Activated CD8-positive, alpha-beta memory T cell treated with anti-CD3 and anti-CD28 coated beads for 24 hours (primary cell): ENCODE measurements around the gene CNTN4.
"Not testable (repeated sequence)": the region's sequence is repeated elsewhere in the genome, so short reads cannot be mapped to it uniquely, and the experiment has no call there.

ENCODE experiments used
- DNase-seq: peaks from one replicate; pipeline ENCODE4 v3.0.0-alpha.2; 2020

The CNTN4 gene

DNA sequence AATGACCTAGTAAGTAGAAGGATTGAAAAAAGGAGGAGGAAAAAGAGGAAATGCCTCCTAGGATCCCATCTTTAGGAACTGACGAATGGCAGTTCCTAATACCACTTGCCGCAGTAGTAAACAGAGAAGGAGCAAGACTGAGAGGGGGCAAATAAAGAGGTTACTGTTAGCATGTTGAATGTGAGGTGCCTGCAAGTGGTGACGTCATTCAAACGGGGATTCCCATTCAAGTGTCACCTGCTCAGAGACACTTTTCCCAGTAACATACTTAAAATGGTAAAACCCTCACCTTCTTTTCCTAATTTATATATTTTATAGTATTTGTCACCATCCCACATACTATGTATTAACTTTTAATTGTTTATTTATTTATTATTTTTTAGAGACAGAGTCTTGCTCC lies 832.6 kb downstream of the CNTN4 start:
- no peak for DNase-seq

DNA sequence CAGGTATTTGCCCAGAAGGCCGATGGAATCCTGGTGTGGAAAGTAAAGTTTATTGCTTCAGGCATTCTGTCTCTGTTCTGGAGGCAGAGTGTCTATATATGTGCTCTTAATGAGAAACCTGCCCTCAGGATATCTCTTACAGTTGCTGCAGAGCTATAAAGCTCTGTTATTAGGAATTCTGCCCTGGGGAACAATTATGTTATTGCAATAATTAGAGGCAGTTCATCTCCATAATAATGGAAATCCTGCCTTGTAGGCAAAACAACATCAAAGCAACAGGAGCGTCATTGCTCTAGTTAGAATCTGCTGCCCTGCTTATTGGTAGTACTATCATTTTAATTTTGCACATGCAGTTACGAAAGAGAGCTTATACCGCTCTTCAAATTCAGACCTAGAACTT lies 835.9 kb downstream of the CNTN4 start:
- no peak for DNase-seq

DNA sequence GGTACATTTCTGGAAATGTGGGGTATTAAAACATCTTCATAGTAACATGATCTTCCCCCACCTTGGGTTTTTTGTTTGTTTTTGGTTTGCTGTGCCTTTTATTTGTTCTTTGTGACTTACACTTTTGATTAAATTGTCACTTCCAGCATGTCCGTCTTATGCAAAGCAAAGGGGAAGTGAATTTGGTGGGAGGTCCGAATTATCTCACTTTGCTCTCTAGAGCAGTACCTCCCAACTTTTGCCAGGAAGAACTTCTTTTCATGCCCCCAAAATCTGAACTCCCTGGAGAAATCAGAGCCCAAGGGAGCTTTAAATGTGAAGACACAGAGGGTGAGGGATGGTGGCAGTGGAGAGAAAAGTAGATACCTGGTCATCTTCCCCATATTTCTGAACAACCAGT lies 838.4 kb downstream of the CNTN4 start:
- no peak for DNase-seq

DNA sequence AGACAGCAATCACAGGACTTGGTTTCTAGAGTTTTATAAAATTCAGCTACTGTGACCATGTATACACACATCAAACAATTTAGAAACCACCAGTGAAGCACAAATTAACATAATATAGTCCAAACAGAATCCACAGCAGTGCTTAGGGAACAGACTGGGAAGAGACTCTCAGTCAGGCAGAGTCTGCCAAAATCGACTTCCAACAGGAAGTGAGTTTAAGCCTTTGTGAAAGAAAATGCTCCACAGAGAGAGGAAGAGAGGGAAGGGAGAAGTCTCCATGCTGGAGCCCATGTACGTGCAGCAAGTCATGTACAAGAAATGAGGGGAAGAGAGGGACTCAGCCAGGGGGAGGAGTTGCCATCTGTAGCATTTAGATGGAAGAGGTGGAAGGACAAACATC lies 838.9 kb downstream of the CNTN4 start:
- no peak for DNase-seq

DNA sequence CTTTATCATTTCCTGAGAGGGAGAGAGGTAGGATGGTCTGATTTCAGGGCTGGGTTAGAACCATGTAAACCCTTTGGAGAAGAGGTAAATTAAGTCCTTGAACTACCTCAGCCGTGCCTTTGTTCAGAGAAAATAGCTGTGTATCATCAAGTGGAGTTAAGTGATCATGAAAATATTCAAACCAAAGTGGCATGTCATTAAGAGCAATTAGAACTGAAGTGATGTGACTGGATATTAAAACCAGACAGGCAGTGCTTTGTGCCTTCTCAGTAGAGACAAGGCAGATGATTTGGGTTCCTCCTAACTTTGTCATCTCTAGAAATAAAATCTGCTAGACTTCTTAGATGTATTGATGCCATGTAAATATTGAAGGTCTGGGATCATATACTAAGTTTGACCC lies 840.0 kb downstream of the CNTN4 start:
- no peak for DNase-seq

DNA sequence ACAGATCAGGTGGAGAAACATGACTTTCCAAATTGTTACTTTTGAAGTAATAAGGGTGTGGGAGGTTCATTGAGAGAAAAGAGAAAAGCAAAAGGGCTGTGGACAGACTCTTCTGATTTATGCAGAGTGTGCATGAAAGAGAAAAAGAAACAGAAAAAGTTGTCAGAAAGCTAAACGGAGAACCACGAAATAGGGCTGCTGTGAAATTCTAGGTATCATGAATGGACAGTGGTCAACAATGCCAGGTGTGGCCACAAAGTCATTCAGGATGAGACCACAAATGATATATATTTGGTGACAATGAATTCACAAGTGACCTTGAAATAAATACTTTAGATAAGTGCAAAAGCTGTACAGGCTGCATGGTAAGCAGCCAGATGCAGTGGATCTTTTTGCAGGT lies 841.4 kb downstream of the CNTN4 start:
- DNase-seq, result no peak

DNA sequence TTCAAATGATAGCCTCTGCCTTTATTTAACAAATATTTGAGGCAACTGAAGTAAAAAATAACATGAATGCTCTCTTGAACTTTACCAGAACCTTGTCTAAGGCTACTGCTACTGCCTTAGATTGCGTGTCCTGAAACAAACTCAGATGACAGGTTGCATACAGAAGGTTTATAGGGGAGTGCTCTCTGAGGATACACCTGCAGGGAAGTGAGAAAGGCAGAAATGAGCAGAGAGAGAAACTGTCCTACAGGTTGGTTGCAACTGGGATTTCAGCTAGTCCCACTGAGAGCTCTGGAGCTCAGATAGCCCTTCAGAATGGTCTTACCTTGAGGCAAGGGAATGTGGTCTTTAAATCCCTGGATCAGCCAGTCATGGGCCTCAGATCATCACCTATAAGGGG lies 846.0 kb downstream of the CNTN4 start:
- no peak for DNase-seq

DNA sequence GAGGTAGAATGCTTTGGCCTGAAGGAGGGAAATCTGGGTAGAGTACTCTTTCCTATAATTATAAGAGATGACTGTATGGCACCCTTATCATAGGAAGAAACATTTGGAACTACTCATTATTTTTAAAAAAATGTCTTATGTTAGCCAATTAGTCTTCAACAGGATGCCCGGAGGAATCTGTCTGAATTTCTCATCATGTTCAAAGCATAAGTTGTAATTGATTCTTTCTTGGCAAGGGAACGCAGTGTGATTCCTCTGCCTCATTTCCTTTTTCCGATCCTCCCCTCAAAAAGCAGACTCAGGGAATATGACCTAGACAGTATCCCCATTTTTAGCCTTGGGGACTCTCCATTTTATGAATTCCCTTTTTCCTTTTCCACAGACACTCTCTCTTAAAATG lies 846.5 kb downstream of the CNTN4 start:
- DNase-seq, result no peak

DNA sequence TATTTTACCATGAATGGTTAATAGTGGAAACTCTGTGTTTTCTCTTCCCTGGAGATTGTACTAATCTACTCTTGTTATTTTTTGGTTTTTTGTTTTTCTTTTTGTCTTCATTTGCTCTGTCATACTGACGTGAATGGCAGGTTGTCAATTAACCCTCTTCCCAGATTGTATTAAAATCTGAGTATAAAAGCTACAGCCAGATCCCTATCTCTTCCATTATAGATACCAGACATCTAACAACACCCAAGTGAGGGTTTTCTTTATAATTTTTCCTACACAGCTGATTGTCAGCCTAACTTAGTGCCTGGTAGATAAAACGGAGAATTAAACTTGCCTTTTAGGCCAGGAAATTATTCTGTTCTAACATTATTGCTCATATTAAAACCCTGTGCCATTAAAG lies 848.9 kb downstream of the CNTN4 start:
- no peak for DNase-seq

DNA sequence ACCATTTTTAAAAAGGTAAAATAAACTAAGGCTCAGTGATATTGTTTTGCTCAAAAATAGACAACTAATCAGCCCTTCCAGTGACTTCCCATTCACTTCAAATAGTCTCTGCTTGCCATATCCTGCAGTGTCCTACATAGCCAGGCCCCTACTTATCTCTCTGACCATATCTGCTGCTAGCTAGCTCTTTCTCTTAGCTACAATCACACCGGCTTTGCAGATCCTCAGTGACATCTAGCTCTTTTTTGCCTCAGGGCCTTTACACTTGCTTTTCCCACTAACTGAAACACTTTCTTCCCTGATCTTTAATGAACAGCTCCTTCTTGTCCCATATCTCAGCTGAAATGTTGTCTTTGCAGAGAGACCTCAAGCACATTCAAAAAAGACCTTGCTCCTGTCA lies 850.2 kb downstream of the CNTN4 start:
- DNase-seq, result no peak

DNA sequence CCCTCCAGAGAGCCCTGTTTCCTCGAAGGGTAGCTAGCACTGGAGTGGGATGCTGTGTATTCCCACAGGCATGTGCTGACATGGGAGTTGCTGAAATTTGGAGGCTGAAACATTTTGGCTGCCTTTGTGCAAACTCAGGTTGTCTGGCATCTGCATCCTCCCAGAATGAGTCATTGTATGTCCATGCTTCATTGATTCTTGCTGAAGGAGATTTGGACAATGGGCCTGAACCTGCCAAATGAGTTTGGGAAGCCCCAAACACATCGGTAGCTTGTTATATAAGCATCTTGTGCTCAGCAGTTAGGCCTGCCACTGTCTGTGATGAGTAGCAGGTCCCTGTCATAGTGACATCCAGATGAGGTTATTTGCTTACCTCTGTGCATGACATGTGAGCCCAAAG lies 851.5 kb downstream of the CNTN4 start:
- DNase-seq, result no peak

DNA sequence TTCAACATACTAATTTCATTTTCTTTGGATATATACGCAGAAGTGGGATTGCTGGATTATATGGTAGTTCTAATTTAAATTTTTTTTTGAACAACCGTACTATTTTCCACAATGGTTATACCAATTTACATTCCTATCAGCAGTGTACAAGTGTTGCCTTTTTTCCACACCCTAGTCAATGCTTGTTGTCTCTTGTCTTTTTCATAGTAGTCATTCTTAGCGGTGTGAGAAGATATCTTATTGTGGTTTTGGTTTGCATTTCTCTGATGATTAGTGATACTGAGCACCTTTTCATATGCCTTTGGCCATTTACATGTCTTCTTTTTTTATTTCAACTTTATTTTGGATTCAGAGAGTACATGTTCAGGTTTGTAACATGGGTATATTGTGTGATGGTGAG lies 858.4 kb downstream of the CNTN4 start:
- no peak for DNase-seq

DNA sequence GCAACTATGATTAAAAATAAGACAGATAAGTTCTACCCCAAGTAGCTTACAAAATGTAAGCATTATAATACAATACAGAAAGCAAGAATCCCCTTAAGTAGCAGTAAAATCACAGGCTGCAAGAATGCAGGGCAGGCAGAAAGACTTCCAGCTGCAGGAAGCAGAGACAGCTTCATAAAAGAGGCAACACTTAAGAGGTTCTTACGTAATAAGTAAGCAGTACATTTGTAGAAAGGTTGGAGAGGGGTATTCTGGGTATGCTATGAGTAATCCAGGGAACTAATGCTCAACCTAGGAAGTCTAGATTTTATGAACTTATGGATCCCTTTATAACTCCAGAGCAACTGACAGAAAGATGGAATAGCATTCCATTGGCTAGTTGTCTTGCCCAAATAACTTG lies 859.9 kb downstream of the CNTN4 start:
- DNase-seq, result no peak

DNA sequence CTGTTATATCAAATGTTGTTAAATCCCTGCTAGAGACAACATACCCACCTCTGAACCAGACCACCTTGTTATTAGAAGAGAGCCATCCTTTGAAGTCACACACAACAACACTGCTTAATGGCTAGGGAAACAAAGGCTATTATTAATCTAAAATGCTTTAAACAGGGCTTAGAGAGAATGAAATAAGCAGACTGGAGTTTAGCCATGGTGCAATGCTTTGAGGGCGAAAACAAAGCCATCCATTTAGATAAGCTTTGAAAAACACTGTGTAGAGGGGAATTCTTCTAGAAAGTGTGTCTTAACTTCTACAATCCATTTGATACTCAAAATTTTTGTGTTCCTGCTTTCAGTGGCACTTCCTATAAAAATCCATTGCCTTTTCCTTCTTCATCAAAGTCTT lies 862.9 kb downstream of the CNTN4 start:
- no peak for DNase-seq

DNA sequence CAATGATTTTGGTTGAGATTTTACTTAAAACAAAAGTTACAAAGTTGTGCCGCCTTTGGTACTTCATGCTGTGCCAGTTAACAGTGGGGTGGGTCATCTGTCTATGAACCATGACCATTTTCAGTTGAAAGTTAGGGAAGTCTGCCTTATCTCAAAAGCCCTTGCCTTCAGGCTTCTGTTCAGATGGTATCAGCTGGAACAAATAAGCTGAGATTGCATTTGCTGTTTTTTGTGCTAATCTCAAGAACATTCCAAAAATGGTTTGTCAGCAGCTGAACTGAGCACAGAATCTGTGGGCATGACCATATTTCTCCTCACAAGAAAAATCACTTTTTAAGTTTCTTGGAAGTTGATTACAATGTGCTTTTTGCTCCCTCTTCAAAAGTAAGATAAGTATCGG lies 869.2 kb downstream of the CNTN4 start:
- DNase-seq, result no peak

DNA sequence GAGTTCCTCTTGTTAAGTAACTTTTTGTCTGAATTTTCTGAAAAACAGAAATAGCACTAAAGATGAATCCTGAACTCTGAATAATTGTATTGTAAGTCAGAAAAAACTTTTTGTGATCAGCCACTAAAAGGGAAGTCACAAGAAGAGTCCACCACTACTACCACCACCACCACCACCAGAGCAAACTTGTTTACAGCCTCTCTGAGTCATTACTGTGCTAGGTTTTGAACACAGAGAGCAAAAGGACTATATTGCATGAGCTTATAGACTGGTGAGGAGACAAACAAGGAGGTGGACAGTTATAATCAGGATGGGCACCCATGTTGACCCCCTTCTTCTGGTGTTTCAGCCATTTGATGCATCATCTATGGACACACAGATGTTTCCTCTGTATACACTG lies 869.8 kb downstream of the CNTN4 start:
- no peak for DNase-seq

DNA sequence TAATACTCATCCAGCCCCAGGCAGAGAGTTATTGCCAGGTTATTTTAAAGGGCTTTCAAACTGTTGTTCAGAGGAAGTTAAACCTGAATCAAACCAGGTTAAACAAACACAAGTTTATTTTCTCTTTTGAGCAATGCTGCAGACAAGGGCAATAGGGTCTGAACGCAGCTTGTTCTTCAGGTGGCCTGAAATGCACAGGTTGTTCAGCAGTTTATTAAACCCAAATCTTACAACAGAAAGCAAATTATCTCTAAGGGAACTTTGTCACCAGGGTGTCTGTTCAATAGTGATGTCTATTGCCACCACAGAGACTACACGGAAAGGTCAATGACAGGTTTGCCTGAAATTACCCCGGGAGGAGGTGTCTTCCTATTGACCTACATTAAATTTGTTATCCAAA lies 877.5 kb downstream of the CNTN4 start:
- DNase-seq, result no peak

DNA sequence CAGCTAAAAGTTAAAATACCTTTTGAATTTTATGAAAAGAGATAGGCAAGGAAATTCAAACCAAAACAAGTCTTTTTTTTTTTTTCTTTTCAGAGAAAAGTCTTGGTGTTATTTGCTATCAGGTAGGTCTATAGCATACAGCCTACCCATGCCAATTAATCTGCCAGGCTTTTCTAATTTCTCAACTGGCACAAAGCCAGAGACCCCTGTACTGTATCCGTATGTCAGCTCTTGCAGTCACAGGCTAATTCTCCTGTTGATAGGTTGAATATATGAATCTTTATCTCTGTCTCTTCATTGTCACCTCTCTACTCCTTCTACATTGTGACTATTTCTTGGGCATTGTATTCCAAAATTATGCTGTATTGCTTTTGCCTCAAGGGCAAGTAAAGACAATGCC lies 878.1 kb downstream of the CNTN4 start:
- DNase-seq, result no peak

DNA sequence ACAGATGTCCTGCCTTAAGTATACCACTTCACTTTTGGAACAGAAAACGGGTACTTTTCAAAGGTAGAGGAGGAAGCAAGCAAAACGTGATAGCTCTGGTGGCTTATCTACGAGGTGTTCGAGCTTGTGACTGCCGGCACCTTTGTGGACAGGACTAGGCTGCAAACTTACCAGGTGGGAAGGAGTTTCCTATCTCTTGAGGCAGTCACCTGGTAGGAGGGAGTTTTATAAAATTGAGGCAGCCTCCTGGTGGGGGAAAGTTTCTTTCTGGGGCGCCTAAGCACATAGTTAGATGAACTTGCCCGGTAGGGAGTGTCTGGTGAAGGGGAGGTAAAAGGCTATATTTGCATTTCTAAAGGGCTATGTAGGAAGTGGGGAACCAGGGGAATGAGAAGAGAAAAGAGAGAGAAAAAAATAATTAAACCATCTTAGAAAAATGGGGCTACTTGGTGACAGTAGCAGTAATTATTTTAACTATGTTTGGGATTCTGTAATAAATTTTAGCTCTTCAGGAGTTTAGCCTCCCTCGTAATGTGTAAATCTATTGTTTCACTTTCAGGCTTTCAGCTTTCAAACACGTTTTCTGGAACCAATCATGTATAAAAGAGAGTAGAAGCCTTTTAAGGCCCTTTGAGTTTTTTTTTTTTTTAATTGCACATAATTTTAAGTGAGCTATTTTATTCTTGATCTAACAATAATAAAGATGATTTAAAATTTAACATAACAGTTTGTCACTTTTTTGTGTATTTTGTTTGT lies 880.5 kb downstream of the CNTN4 start:
- no peak for DNase-seq

DNA sequence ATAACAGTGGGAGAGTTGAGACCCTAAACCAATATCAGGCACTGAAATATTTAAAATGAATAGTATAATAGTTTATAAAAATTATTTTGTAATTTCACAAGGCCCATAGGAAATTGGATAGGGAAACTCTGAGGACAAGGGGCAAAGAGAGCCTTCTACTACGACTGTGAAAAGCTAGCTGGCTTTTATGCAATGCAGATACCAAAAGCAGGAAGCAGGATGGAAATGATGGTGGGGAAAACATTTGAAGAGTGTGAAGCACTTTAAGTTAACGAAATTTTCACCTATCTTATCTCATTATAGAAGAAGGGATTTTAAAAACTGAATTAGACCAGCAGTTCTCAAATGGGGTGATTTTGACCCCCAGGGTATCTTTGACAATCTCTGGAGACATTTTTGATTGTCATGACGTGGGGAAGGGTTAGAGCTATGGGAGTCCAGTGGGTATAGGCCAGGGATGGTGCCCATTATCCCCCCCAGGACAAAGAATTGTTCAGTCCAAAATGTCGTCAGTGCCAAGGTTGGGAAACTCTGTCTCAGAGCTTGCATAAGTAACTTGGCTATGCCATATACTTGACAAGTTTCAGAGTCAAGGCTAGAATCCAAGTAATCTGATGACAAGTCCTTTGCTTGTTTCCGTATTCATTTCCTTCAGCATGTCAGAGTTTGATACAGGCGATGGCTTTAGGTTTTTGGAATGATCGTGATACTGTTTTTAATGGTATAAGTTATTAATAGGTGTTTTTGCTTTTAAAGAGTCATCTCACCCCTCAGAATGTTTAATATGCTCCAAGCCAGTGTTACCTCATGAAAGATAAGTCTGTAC lies 885.6 kb downstream of the CNTN4 start:
- DNase-seq, result no peak

DNA sequence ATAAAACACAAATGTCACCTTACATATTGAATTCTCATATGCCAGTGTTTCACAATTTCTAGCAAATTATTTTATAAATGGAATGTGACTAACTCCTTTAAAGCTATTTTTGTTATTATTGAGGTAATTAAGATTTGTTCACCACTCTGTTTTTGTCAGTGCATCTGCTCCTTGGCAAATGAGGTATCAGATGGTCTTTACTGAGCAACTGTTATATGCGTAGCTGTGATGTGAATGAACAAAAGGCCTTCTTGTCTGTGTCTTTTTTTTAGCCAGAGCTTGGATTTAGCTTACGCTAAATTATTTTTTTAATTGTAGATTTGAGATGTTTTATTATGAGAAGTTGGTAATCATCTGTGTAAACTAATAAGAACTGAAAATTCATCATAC lies 886.2 kb downstream of the CNTN4 start:
- no peak for DNase-seq

DNA sequence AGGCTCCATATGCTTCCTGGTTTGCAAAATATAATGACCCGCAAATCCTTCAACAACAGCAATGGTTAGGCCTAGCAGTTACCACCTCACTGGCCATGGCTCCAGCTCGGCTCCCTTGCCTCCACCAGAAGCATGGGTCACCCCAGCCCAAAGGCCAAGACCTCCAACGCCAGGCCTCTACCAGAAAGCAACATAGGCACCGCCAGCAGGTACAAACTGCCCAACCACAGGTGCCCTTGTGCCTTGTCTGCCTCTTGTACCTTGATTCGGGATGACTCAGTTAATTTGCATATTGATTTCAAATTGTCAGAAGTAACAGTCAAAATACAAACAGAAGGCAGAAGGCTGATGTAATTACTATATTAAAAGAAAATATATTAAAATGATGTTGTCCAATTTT lies 886.8 kb downstream of the CNTN4 start:
- DNase-seq, result no peak

DNA sequence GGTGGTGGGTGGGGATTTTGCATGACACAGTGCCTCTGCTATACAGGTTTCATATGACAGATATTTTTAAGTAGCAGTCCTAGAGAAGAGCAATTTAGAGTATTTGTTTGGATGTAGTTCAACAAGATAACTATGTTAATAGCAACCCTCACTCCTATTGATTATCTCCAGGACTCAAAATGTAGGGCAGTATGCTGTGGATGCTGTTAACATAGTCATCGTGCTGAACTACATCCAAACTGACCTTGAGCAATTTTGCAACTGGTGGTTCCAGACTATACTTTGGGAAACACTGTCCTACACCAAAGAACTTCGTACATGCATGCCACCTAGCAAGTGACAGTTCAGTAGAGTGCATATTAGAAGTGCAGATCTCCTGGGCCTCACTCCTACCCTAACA lies 893.9 kb downstream of the CNTN4 start:
- no peak for DNase-seq

DNA sequence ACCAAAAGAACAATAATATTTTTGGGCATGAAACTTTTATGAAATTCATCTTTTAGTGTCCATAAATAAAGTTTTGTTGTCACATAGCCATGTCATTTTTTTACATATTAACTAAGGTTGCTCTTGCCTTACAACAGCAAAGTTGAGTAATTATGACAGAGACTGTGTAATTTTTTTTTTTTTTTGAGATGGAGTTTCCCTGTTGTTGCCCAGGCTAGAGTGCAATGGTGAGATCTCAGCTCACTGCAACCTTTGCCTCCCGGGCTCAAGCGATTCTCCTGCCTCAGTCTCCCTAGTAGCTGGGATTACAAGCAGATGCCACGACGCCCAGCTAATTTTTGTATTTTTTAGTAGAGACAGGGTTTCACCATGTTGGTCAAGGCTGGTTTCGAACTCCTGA lies 894.5 kb downstream of the CNTN4 start:
- not testable (repeated sequence) for DNase-seq

DNA sequence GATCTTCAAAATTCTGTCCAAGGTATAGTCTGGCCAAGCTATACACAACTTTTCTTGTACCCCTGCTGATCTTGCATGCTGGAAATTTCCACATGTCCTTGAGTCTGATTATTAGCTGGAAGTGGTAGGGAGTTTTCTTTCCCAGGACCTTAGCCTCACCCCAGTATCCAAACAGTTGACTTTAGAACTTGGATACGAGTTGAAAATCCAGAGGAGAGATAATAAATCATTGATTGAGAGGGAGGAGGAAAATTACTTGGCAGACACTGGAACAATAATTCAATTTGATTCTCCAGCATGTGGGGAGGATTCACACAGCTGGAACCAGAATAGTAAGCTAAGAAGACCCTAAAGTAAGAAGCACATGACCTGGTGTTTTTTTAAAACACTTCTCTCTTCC lies 895.1 kb downstream of the CNTN4 start:
- no peak for DNase-seq
